SW480 (cell line): Measurements from ENCODE around the gene PSMB8.
A peak's percentile ranks its signal among the peaks of the same experiment; 100 is the strongest.

Experiments
- DNase-seq: peaks from one replicate; pipeline ENCODE4 v3.0.0-alpha.2; 2016; ENCODE audit warnings: low spot score

The PSMB8 gene

DNA sequence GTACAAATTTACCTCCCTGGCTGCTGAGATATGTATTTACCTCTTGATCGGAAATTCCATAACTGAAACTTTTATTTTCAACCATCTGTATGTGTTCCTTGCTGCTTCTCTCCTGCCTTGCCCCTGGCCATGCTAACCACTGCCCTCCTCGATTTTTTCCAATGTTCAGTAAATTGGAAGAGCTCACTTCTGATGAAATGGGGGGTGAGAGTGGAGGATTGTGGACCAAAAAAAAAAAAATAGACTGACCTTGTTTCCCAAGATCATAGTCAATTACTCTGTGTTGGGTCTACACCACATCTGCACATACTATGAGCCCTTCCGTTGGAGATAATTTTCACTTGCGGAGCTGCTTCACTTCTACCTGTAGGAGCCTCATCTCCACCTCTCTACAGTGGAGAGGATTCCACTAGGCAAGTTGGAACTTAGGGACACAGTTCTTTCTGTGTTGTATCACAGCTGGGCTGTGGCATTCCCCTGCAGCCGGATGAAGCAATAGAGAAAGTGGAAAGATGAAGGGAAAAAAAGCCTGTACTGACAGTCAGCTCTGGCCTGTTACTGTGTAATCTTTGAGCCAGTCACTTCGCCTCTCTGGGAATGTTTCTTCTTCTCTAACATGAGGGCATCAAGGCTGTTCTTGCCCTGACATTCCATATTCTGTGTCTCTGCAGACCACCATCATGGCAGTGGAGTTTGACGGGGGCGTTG lies 11.8 kb upstream of the PSMB8 start:
- no peak for DNase-seq

DNA sequence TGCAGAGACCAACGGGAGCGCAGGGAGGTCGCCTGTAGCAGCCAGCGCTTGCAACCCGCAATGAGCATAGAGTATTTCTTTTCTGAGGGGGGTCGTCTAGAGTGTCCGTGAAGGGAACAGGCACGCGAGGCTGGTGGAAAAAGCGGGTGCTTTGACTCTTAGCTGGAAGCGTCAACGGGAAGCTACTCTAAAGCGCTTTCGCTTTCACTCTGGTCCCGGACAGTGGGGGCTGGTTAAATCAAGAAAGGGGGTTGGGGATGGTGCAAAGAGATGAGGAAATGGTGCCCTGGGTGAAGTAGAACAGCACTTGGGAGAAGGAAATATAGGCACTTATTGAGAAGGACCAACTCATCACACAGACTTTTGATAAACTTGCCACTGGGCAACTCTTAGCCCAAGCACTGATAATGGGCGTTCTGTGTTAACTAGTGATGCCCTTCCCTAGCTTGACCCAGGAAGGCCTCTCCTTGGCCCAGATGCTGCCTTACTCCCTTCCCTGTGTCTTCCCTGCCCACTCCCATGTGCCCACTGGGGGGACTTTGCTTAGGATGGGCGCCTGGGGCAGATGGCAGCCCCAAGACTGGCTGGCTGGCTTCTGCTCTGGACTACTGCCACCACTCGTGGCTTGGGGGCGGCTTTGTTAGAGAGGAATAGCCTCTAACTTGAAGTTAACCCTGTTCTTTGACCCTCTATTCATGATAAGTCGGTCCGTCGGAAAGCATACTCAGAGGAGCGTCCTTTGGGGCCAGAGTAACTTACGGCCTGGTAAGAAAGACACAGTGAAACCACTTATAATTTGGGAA lies 10.7 kb upstream of the PSMB8 start:
- DNase-seq, result peak; percentile 8

DNA sequence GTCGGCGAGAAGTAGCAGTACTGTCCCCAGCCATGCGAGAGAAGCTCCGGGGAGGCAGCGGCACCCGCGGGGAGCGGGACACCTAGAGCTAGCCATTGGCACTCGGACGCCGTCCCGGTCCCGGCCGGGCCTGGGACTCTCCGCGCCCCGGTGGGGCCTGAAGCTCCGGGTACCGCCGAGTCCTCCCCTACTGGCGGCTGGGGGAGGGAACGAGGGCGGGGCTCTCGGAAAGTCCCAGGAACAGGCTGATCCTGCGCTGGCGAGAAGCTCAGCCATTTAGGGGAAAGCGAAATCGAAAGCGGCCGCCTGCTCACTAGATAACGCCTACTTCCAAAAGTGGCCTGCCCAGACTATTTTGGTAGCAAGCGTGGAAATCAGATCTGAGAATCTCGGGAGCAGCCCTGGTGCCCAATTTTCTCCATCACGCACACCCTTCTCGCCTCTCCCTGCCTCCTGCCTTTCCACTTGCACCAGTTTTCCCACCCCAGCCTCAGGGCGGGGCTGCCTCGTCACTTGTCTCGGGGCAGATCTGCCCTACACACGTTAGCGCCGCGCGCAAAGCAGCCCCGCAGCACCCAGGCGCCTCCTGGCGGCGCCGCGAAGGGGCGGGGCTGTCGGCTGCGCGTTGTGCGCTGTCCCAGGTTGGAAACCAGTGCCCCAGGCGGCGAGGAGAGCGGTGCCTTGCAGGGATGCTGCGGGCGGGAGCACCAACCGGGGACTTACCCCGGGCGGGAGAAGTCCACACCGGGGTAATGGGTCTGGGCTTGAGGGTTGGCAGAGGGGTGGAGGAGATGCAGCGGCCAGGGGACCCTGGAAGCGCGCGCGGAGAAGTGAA lies 9.9 kb upstream of the PSMB8 start, which contains the start of the genes PSMB9 and TAP1:
Gene PSMB9, plus strand, starts transcription at position 652 of the 835 bp plus-strand sequence. Its CDS starts 38 bp downstream, at position 690.
Gene TAP1, minus strand, starts transcription at position 164 of the 835 bp plus-strand sequence. Its CDS starts 68 bp downstream, at position 96.
- DNase-seq, result peak; percentile 88

DNA sequence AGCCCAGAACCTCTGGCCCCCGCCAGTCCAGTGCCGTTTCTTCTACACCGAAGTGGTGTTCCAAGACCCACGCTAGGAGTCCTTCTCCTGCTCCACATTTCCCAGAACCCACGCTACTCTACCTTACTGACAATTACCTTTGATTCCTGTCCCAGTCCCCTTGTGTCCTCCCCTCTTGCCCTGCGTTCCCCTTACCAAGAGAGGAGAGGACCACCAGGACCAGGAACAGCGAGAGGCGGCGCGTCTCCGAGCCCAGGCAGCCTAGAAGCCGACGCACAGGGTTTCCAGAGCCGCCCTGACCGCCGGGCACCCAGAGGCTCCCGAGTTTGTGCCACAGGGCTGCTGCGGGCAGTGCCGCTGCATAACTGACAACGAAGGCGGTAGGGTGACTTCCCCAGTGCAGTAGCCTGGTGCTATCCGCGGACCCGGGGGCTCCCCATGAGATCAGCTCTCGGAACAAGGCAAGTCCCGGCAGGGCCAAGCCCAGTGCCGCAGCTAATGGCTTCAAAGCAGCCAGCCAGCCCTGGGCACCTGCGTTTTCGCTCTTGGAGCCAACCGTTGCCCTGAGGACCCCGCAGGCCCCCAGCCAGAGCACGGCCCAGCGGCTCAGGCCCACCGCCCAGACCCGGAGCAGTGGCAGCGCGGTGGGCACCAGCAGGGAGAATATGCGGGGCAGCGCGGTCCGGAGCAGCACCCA lies 9.1 kb upstream of the PSMB8 start:
- peak; percentile 52 for DNase-seq

DNA sequence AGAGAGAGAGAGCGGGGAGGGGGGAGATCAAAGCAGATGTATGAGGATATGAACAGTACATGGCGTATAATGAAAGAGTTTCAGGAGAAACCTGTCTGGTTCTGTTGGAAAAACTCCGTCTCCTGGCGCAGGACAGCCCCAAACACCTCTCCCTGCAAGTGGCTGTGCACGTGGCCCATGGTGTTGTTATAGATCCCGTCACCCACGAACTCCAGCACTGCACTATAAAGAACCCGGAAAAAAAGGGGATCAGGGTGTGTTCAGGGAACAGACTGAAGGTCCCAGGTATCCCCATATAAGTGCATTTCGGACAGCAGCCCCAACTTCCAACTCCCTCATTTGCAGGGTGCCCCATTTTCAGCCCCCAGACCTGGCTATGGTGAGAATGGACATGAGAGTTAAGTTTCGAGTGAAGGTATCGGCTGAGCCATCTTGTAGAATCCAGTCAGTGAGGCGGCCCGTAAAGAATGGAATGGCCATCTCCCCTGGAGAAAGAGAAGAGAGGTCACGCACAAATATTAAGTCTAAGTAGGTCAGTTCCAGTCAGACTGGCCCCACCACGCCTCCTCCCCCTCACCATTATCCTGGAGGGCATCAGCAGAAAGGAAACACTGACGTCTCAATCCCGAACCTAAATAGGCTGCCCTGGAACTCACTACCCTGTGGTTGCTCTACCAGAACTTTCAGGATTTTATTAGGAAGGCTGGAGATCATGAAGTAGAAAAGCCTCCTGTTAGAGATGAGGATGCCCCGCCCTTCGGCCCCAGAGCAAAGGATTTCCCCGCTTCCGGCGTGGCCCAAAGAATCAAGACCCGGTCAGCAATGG lies 8.4 kb upstream of the PSMB8 start:
- DNase-seq, result peak; percentile 8

DNA sequence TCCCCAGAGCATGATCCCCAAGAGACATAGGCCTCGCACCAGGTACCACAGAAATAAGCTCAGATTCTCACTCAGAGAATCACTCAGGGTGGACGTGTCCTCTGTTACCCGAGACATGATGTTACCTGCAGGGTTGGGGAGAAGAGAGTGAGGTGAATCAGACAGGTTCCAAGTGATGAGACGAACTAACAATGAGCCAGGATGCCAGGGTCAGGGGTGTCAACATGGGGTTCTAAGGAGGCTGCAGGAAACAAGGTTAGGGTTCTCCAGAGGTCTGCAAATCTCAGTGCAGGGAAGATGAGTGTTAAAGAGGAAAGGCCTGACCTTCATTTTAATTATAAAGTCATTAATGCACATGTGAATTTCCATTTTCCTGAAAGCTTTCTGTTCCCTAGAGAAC lies 7.2 kb upstream of the PSMB8 start:
- DNase-seq, result no peak

DNA sequence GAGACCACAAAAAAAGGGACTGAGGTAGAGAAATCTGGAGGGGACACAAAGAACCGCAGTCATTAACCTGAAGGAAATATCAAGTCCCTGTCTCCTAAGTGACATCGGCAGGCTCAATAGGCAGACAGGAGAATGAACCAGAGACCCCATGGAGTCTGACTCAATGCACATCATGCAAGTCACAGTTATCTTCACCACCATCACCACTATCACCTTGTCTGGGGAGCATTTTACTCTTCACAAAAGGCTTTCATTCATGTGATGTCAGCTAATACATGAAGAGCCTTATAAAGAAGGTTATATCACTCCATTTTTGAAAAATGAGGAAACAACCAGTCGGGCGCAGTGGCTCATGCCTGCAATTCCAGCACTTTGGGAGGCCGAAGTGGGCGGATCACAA lies 5.3 kb upstream of the PSMB8 start:
- no peak for DNase-seq

DNA sequence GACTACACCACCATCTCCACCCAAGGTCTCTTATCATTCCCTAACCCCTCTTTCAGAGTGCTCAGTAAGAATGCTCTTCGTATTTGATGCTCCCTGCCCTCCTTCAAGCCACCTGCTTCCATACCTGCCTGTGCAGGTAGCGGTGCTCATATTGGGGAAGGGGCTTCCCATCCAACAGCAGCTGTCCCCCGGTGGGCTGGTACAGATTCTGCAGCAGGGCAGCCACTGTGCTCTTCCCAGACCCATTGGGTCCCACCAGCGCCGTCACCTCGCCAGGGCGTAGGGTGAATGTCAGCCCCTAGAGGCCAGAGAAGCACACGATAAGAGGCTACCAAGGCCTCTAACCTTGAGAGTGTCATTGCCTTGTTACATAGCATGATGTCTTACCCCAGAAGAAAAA lies 3.9 kb upstream of the PSMB8 start:
- no peak for DNase-seq

DNA sequence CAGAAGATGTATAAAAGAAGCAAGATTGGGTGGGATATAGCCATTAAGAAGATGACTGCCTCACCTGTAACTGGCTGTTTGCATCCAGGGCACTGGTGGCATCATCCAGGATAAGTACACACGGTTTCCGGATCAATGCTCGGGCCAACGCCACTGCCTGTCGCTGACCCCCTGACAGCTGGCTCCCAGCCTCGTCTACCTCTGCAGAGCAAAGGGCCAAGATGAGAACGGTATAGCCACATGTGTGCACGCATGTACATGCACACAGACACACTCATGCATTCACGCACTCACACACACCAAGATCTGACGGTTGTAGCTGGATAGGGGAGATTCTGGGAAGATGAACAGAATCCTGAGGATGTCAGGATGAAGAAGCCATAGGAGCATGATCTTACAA lies 3.2 kb upstream of the PSMB8 start:
- no peak for DNase-seq

DNA sequence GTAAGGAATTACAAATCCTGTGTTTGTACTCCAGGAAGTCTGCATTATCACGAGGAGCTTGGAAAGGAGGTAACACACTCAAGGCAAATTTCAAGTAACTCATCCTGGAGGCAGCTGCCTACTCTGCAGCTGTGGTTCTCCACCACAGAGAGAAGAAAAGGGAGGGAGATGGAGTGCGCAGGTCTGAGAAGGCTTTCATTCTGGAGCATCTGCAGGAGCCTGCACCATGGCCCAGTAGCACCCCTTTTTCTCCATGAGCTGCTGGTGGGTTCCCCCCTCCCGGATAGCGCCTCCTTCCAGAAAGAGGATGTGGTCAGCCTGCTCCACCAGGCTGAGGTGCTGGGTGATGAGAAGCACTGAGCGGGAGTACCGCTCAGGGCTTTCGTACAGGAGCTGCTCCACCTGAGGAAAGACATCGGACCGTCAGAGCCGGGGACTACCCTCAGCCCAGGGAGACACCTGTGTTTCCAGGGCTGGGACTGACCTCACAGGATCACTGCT lies 1.6 kb upstream of the PSMB8 start:
- no peak for DNase-seq

DNA sequence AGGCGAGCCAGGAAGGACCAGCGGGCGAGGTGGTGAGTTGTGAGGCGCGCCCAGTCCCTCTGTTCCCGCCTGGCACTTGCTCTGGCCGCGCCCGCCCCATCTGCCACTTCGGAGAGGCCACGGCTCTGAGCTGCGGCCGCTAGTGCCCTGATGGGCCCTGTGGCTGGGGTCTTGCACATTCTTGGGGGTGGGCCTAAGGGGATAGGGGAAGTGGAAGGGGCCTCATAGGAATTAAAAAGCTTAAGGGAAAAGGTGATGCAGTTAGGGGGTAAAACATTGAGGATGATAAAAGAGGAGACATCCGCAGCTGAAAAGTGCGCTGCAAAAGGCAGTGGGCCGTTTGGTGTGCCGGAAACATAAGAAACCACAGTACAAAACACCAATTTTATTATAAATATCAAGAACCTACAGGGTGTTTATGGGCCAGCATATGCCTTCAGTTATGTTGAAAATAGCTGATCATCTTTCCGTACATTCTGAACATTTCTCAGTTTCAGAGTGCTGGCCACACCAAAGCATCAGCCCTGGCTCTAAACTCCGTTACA lies 1.1 kb upstream of the PSMB8 start:
- DNase-seq, result no peak

DNA sequence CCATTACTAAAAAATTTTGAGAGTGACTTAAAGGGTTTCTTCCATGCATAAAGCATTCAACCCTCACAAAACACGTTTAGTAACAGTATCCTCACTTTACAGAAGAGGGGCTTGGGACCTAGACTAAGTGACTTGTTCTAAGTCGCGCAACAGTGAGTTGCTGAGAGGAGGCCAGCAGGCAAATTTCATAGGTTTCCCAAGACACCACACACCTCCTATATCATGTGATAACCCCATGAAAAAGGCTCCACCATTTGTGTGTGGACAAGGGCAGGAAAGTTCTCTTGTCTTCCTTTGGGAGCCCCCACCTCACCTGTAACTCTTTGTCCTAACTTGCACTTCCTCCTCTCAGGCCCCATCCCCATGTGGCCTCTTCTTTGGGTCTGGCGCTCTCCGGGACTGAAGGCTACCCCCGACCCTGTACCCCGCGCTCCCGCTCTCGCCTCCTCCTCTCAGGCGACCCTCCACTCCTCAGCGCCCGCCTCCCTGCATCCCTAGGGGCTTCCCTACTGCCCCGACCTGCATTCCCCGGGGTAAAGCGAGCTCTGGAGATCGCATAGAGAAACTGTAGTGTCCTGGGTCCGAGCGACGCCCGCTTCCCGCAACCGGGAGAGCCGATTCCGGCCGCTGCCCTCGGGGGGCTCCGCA lies 392 bp downstream of the PSMB8 start:
- no peak for DNase-seq

DNA sequence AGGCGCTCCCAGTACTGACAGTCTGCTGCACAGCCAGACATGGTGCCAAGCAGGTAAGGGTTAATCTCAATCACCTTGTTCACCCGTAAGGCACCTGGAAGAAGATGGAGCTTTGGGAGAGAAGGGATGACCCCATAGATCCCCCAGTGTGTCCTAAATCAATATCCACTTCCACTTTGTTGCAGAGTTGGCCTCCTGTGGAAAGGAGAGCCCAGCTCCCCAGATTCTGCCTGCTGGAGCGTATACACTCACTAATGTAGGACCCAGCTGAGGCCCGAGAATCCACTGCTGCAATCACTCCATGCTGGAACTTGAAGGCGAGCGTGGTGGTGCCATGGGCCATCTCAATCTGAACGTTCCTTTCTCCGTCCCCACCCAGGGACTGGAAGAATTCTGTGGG lies 1.2 kb downstream of the PSMB8 start:
- DNase-seq, result no peak

DNA sequence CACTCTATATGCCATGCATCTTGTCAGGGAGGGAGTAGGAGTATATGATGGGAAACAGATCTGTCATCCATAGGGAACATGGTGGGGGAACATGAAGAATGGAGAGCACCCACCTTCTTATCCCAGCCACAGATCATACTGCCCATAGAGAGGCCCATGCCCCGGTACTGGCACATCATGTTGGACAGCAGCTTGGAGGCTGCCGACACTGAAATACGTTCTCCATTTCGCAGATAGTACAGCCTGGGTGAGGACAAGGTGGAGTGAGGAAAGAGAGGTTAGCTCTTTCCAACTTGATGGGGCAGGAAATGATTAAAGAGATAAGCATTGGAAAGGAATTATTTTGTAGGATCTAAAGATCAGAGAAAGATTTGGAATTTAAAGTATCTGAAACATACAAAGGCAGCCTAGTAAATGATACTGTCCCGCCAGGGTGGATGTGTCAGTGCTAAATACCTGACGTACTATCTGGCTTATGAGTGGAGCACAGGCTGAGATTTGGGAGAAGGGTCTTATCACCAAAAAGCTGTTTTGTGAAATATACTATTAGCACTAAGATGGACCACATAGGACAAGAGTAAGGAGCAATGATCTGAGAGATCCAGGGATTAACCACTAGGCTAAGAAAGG lies 1.7 kb downstream of the PSMB8 start:
- DNase-seq, result no peak

DNA sequence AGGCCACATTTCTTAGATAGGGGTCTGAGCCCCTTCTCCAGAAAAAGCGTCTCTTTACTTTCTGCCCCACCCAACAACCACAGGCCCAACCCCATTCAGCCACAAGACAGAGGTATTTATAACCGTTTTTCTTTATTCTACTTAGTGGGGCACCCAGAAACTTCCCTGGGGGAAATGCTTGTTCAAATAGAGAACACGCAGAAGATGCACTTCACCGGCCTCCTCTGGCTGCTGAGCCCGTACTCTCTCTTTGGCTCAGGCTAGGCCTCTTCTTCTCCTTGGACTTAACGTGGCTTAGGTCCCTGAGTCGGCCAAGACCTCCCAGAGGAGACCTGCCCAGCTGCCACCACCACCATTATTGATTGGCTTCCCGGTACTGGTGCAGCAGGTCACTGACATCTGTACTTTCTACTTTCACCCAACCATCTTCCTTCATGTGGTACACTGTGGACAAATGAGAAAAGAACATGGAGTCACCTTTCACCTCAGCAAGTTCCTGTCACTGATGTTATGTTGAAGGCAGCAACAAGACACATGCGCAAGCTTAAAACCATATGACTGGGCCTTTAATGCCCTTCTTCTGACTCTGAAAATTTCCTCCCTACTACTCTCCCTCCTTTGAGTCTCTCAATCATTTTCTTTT lies 3.1 kb downstream of the PSMB8 start:
- DNase-seq, result no peak

DNA sequence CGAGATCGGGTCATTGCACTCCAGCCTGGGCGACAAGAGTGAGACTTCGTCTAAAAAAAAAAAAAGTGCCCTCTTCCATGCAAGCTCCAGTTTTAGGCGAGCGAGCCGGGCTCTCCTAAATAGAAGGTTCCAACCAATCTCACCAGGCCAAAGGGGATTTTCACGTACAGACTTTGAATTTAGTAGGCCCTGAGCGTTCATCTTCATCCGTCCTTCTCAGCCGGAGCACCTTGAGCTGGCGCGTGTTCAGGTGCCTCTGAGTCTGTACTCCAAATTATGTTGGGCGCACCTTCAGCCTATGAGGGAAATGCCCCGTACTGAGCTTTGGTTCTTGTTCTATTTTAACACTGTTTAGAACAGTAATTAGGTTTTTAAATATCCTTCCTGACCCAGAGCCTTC lies 4.5 kb downstream of the PSMB8 start:
- DNase-seq, result no peak

DNA sequence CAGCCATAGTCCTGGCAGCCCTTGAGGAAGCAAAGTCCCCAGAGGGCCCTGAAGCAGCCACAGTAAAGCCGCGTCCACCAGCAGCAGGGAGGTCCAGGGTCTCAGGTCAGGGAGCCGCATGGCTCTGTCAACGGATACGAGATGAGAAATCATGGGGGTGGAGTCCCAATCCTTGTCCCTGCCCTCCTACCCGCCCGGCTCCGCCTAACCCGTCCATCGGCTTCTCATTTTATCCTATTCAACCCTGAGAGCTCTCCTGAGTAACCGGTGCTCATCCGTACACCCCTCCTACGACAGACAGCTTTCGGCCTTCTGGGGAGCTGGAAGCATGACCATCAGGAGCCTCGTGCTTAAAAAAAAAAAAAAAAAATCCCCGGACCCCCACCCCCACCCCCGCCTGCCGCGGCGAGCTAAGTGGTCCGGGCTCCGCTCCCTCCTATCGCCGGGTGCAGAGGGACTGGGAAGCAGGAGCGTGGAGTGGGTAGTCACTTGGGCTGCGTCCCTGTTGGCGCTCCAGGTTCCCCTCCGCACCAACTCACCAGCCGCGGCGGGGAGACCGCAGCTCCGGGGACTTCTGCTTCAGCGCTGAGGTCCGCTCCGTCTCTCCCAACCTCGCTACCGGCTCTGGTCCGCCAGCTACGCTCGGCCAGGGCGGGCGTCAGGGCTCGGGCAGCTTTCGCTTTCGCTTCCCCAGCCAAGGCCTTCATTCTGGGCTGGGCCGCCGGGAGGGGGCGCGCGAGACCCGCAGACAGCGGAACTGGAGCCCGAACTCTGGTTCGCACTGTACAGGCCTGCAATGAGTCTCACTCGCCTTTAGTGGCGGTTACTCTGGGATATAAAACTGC lies 5.5 kb downstream of the PSMB8 start, which contains the start of gene TAP2:
Gene TAP2, minus strand, starts transcription at position 626 of the 845 bp plus-strand sequence. Its CDS starts 506 bp downstream, at position 120.
- DNase-seq, result peak; percentile 82

DNA sequence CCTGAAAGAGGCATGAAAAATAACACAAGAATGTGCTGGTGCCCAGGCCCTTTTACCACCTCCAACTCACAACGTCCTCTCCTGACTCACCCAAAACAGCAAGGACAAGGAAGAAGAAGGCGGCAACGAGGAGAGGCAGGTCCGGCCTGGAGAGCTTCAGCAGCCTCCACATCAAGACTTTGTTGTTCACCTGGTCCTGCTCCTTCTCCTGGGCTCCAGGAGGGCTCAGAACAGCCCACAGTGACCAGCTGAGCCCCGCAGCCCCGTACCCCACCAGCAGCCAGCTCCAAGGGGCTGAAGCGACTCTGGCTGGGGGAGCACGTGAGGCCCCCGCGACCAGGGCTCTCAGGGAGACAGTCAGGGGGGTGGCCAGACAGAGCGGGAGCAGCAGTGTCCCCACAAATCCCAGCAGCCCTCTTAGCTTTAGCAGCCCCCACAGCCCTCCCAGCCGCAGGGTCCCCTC lies 6.2 kb downstream of the PSMB8 start:
- DNase-seq, result peak; percentile 38
